AG04449 (cell line): ENCODE data around the gene TADA1.

ENCODE experiments used
- CTCF ChIA-PET: fragments of 350-600 bp; formaldehyde crosslinking; extraction: SDS; loops from one replicate; lab custom pipeline; 2021; ENCODE audit warnings: antibody characterized with exemption; lab: Yijun Ruan, JAX
- POLR2A ChIA-PET: fragments of 400-600, 350-600 bp; formaldehyde crosslinking; extraction: SDS; loops from one replicate; lab custom pipeline; 2020; ENCODE audit warnings: antibody characterized with exemption, inconsistent platforms; lab: Yijun Ruan, JAX
- DNase-seq: peaks from one replicate; pipeline ENCODE4 v3.0.0-alpha.2; 2010; ENCODE audit warnings: low read depth, low spot score
- H3K4me3 ChIP-seq: 2 replicates; pipeline ENCODE4 v1.5.1; 2011; ENCODE audit warnings: low read depth, mild to moderate bottlenecking, control low read depth, low read length
- TF ChIP-seq, protein P1 (sequence below): IDR thresholded peaks from one replicate; pipeline ENCODE4 v1.5.1; 2011; ENCODE audit warnings: mild to moderate bottlenecking, moderate library complexity, low read length, control low read depth, inconsistent platforms; ENCODE audit not compliant: insufficient read depth; ENCODE audit errors: missing control alignments

TADA1 gene

DNA sequence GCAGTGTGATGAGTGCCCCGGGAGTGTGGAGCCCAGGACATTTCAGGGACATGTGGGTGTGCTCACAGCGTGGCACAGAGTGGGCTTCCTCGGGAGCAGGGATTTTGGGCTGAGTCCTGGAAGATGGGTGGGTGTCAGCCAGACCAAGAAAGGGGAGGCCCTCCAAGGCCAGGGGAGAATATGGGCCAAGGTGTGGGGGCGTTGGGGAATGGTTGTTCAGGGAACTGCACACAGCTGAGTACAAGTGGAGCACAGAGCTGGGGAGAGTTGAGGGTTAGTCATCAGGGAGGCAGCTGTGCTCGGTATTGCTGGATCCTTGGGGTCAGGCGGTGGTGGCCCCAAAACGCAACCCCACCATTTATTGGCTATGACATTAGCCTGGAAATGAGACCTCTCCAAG, 31.3 kb downstream of the TADA1 start:
- TF ChIP-seq, protein P1, sequence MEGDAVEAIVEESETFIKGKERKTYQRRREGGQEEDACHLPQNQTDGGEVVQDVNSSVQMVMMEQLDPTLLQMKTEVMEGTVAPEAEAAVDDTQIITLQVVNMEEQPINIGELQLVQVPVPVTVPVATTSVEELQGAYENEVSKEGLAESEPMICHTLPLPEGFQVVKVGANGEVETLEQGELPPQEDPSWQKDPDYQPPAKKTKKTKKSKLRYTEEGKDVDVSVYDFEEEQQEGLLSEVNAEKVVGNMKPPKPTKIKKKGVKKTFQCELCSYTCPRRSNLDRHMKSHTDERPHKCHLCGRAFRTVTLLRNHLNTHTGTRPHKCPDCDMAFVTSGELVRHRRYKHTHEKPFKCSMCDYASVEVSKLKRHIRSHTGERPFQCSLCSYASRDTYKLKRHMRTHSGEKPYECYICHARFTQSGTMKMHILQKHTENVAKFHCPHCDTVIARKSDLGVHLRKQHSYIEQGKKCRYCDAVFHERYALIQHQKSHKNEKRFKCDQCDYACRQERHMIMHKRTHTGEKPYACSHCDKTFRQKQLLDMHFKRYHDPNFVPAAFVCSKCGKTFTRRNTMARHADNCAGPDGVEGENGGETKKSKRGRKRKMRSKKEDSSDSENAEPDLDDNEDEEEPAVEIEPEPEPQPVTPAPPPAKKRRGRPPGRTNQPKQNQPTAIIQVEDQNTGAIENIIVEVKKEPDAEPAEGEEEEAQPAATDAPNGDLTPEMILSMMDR: no peak
- CTCF ChIA-PET: no interaction called here
- POLR2A ChIA-PET: no interaction called here
- H3K4me3 ChIP-seq: no peak overlapping the region
- DNase-seq: no peak

- TF ChIP-seq, protein P1: no peak
- ChIA-PET CTCF (interaction anchor here (1.5 kb wide), 1 partner anchor 18 kb away, joined by 3 read pairs; no protein-coding TSS in a partner anchor), POLR2A (no interaction called here)
- no peak for DNase-seq
- no peak overlapping the region for H3K4me3 ChIP-seq
Measured at GRCh38 chr1:166843769-166844596, 32.1 kb downstream of the TADA1 start.

- CTCF ChIA-PET: interaction anchor here (1.5 kb wide), 1 partner anchor 17 kb away, joined by 3 read pairs; no protein-coding TSS in a partner anchor
- TF ChIP-seq, protein P1: no peak
- POLR2A ChIA-PET: no interaction called here
- DNase-seq: no peak
- no peak overlapping the region for H3K4me3 ChIP-seq
Measured at GRCh38 chr1:166843322-166843721, 32.7 kb downstream of the TADA1 start.

DNA sequence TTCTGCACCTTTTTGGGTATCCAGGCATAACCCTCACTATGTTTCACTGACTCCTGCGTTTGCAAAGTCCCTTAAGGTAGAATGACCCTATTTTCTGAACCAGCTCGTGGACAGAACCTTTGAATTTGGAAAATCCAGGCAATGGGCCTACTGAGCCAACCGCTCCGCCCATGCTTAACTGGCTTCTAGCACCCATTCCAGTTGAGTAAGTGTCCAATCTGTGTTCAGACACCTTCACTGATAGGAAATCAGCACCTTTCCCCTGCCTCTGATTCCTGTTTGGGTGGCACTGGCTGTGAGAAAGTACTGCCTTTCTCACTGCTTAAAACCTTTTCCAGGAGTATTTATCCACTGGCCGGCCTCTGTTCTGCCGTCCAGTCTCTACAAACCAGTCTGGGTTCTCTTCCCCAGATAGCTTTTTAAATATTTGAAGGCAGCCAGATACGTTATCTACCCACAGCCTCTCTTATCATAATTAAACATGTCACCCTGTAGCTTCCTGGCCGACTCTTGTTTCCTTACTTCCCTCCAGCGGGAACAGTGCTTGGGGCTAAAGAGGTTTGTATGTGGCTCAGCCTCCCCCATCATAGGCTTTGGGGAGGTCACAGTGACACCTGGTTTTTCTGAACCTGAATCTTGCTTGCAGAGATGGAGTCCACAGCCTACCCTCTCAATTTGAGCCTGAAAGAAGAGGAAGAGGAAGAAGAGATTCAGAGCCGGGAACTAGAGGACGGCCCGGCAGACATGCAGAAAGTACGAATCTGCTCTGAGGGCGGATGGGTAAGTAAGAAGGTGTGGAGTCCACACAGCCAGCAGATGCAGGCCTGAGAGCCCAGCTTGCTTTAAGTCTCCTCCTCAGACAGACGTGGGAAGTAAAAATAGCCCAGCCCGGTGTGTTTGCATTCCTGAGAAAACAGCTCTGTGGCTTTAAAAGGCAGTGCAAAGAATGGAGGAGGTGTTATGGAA, 35.5 kb downstream of the TADA1 start:
- H3K4me3 ChIP-seq: peak overlapping the region; percentile 72
- ChIA-PET CTCF (interaction anchor here (1.1 to 1.3 kb wide), 4 partner anchors 11 to 227 kb away, joined by 3 to 4 read pairs (median 3); no protein-coding TSS in a partner anchor), POLR2A (no interaction called here)
- no peak for DNase-seq
- TF ChIP-seq, protein P1: no peak

- H3K4me3 ChIP-seq: peak overlapping the region; percentile 72
- TF ChIP-seq, protein P1: no peak
- ChIA-PET CTCF (interaction anchor here (1.1 to 1.3 kb wide), 3 partner anchors 12 to 219 kb away, joined by 3 to 4 read pairs (median 3); no protein-coding TSS in a partner anchor), POLR2A (interaction anchor here (0.6 to 1.4 kb wide), 7 partner anchors 10 to 1141 kb away, joined by 3 to 11 read pairs (median 4); partner anchors contain the start of genes ALDH9A1 and TADA1)
- DNase-seq: no peak
Measured at GRCh38 chr1:166839600-166840308, 36.3 kb downstream of the TADA1 start.
